AG10803 (cell line): ENCODE results near the gene SETBP1.
"Not testable (repeated sequence)": the region's sequence is repeated elsewhere in the genome, so short reads cannot be mapped to it uniquely, and the experiment has no call there.

ENCODE experiments used
- DNase-seq: peaks from one replicate; pipeline ENCODE4 v3.0.0; 2010; ENCODE audit warnings: low read depth
- H3K4me3 ChIP-seq: 2 replicates; pipeline ENCODE4 v1.5.1; 2011; ENCODE audit warnings: mild to moderate bottlenecking, low read length, control low read depth
- TF ChIP-seq, protein P1 (sequence below): conservative IDR thresholded peaks from 2 replicates; pipeline ENCODE4 v1.5.1; 2011; ENCODE audit warnings: mild to moderate bottlenecking, low read length, control low read depth, inconsistent platforms

SETBP1 gene

DNA sequence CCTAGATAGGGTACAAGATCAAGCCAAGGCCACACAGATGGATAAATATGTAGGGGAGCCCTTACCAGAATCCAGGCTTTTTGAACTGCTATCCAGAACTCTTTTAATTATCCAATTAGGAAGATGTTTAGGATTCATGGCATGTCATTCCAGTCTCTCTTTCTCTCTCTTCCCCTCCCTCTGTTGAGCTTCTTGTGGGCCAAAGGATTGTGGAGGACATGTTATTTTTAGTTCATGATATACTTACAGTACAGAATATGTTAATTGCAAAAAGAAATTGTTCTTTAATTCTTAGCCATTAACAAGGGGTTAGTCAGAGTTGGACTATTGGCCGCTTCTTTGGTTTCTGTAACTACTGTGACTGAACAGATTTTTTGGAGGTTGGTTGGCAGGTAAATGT, 113.0 kb downstream of the SETBP1 start:
- TF ChIP-seq, protein P1, sequence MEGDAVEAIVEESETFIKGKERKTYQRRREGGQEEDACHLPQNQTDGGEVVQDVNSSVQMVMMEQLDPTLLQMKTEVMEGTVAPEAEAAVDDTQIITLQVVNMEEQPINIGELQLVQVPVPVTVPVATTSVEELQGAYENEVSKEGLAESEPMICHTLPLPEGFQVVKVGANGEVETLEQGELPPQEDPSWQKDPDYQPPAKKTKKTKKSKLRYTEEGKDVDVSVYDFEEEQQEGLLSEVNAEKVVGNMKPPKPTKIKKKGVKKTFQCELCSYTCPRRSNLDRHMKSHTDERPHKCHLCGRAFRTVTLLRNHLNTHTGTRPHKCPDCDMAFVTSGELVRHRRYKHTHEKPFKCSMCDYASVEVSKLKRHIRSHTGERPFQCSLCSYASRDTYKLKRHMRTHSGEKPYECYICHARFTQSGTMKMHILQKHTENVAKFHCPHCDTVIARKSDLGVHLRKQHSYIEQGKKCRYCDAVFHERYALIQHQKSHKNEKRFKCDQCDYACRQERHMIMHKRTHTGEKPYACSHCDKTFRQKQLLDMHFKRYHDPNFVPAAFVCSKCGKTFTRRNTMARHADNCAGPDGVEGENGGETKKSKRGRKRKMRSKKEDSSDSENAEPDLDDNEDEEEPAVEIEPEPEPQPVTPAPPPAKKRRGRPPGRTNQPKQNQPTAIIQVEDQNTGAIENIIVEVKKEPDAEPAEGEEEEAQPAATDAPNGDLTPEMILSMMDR = no peak
- H3K4me3 ChIP-seq = no peak overlapping the region
- DNase-seq = no peak

DNA sequence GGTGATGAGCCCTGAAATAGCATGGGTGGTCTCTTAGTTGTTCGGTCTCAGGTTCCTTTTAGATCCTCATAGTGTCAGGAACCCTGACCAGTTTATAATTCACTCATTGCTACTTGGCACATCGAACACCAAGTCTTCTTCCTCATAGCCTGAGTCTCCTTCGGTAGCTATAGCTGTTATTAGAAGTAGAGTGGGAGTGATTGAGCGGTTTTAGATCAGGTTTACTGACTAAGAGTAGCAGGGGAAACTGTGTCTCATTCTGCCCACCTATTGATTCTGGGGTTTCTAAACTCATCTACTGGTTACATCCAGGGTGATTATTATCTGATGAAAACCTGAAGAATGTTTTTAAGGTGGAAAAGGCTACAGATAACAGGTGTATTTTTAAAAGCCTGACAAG, 114.6 kb downstream of the SETBP1 start:
- TF ChIP-seq, protein P1 = no peak
- no peak overlapping the region for H3K4me3 ChIP-seq
- DNase-seq = no peak

DNA sequence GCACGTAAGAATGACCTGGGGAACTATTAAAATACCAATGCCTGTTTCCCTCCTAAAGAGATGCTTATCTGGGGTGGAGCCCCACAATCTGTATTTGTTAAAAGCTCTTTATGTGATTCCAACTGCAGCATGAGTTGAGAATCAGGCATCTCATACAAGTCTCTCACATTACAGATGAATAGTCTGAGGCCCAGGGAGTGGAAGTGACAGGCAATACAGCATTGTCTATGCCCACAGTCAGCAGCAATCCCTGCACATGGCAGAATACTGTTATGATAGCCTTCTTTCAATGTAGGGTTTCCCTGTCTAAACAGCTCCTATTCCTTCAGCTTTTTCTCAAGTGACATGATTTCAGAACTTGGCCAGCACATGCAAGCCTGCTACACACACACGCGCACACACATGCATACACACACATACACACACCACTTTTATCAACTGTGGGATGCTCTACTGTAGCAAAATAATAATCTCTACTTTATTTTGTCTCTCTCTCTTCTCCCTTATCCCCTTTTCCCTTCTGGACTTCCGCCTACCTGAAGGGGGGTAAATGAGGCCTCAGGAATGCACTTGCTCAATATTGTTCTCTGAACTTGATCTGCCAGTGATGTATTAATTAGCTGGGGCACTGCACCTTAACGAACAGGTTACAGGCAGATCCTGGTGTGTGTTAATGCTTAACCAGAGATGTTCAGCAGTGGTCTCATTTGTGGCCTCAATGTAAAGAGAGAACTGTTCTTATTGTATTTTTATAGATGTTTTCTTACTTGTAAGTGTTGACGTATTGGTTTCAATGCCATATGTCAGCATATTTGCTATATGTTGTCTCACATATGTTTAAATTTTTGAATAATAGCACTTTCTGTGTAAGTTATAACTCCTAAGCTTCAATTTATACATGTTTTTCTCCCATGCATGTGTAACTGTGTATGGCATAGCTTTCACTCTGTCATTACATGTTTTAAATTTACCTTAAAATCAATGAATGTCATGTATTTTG, 116.0 kb downstream of the SETBP1 start:
- DNase-seq = no peak
- TF ChIP-seq, protein P1 = no peak
- no peak overlapping the region for H3K4me3 ChIP-seq

DNA sequence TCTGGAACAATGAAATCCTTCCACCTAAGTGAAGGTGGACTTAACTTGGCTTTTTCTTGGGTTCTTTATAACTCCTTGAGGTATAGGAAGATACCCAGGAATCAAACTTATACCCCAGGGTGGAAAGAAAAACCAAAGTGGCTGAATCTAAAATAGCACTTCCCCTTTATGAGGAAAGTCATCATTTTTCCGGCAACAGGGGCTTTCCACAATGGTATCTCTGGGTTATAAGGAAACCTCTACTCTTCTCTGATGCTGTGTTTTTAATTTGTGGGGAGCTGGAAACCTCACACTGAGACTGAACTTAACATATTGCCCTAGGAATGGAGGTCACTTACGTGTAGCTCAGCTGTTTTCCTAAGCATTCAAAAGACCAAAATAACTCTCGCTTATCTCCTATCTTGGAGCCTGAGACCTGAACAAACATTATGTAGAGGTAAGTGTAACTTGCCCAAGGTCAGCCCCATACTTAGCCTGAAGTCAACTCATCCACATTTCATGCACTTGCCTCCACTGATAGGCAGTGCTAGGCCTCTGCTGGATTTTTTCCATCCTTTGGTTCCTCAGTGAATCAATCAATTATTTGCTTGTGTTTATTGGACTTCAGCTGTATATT, 117.9 kb downstream of the SETBP1 start:
- TF ChIP-seq, protein P1 = no peak
- no peak for DNase-seq
- no peak overlapping the region for H3K4me3 ChIP-seq

DNA sequence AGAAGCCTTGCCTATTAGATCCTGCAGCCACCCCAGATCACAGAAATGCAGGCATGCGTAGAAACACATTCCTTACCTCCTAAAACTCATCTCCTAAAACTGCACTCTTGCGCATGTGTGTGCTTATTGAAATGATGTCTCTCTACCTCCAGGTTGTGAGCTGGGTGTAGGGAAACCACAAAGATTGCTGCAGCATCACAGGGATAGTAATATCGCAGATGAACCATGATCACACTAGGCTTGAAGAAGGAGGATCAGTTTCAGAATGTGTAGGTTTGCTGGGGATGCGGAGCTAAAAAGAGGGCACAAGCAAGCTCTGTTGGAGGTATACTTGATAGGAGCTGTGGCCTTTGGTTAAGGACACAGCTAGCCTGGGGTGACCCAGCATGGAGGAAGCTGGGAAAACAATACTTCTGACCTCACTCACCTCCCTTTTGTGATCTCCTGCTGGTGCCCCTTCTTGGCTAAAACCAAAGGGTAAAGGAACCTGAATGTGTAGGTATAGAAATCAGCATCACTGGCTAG, 118.8 kb downstream of the SETBP1 start:
- no peak overlapping the region for H3K4me3 ChIP-seq
- DNase-seq = no peak
- TF ChIP-seq, protein P1 = no peak

DNA sequence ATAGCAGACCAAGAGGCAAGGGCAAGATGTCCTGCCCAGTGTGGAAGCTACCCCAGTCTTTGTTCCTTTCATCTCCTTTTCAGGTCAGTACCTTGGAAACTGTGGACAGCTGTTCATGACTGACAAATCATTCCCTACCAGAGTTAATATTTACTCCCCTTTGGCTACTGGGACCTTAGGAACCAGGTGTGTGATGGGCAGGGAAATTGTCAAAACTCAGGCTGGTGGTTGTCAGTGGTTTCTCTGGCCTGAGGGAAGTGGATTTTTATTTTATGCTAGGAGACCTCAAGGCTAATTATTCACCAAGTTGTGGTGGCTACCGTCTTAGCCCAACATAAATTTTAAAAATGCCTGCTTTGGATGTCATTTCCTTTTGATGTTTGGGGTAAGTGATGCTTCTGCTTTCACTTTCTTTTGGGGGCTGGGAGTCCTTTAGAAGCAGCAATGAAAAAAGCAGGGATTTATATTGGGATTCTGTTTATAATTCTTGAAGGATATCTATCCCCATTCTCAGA, 119.3 kb downstream of the SETBP1 start:
- DNase-seq = no peak
- TF ChIP-seq, protein P1 = no peak
- H3K4me3 ChIP-seq = no peak overlapping the region

DNA sequence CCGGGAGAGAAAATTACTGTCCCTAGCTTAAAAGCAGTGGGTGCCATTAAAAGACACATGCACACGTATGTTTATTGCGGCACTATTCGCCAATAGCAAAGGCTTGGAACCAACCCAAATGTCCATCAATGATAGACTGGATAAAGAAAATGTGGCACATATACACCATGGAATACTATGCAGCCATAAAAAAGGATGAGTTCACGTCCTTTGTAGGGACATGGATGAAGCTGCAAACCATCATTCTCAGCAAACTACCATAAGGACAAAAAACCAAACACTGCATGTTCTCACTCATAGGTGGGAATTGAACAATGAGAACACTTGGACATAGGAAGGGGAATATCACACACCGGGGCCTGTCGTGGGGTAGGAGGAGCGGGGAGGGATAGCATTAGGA, 120.1 kb downstream of the SETBP1 start:
- H3K4me3 ChIP-seq, DNase-seq: not testable (repeated sequence)
